ENCODE results near the gene VAPA. TPM values are rescaled to one million over a fixed set of nuclear protein-coding genes. Genes with fewer than 3 reads are reported as not detected.

VAPA gene
- total and polyA plus RNA-seq, 2 donors (not counting 3 experiments of a cell fraction or from before 2014, with no cell fraction given), result 105 to 163 TPM

Small RNA genes within 50 kb of the gene (small RNA-seq; reads per million reads assigned to genes)
- not detected for gene RNA5SP450 (ENCODE audit: insufficient read depth, insufficient read length, low read depth, low replicate concordance)

Other genes with a start within 250 kb of the VAPA start
- 27.9 and 30.5 TPM in 2 replicates for gene RAB31, start 205.7 kb upstream of the VAPA start, total RNA-seq
- gene RAB31, start 205.7 kb upstream of the VAPA start, polyA plus RNA-seq, result 21.5 and 30.5 TPM in 2 replicates
- gene TXNDC2, start 28.0 kb upstream of the VAPA start, total RNA-seq, result not detected in 2 replicates
- gene TXNDC2, start 28.0 kb upstream of the VAPA start, polyA plus RNA-seq, result 0.12 TPM in 1 of 2 replicates, not detected in the other